ENCODE results near the gene HSPA14.

DNA sequence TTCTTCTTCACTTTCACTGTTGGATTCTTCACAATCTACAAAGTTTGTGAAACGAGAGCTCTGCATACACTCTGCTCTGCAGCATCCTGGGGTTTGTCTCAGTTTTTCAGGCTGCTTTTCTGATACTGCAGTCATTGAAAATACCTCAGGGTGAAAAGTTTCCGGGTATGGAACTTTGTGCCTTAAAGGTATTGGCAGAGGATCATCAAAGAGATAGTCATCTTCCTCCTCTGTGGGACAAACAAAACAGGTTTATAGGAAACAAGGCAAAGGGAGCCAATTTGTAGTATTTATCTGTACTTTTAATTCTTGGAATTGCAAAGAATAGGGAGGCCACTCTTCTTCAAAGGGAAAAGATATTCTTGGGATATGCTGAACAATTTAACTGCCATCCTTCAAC is 71.0 kb downstream of the HSPA14 start:
- TF ChIP-seq POLR2A (IDR thresholded peaks at IDR 0.05; ENCODE audit: low read depth, low read length) = no peak; the same call in 1 of the 2 replicates
- TF ChIP-seq POLR2AphosphoS5 (IDR thresholded peaks at IDR 0.05; ENCODE audit: low read depth, low read length) = no peak

Measured in GM12891 (cell line).